Endothelial cell of umbilical vein (primary cell): ENCODE measurements around the gene MRPL4. TPM values are rescaled to one million over a fixed set of nuclear protein-coding genes. Genes with fewer than 3 reads are reported as not detected.

Source experiments
- BruUV-seq: library from RNA; stranded (reverse); fragments of 400-500 nt; replicated peaks from 2 replicates; lab custom pipeline; 2021; lab: Mats Ljungman, UMichigan
- CTCF ChIA-PET: fragments of 300-600, 350-600 bp; sonication (Branson Sonifier 250); formaldehyde crosslinking; loops from one replicate; lab custom pipeline; 2021; ENCODE audit warnings: antibody characterized with exemption, inconsistent platforms; lab: Charles Lee
- POLR2A ChIA-PET: fragments of 300-600, 350-600 bp; sonication (Branson Sonifier 250); formaldehyde crosslinking; loops from one replicate; lab custom pipeline; 2021; ENCODE audit warnings: antibody characterized with exemption, inconsistent platforms; lab: Charles Lee
- DNase-seq: peaks from one replicate; pipeline ENCODE4 v3.0.0-alpha.2; 2011; ENCODE audit warnings: low read depth, low spot score
- FAIRE-seq: peaks from 2 replicates; lab custom pipeline; 2011; peaks lifted over from hg19 to GRCh38; lab: Jason Lieb, UNC
- H2AFZ ChIP-seq: 2 replicates; pipeline ENCODE4 v1.6.0; 2012; ENCODE audit warnings: low read depth, low read length, control low read depth, inconsistent platforms
- H3K27ac ChIP-seq: 2 replicates; pipeline ENCODE4 v1.5.1; 2011; ENCODE audit warnings: low read depth, mild to moderate bottlenecking, control low read depth, low read length, moderate library complexity; ENCODE audit not compliant: insufficient read depth
- H3K27me3 ChIP-seq, 2 experiments: 2 replicates each; pipeline versions ENCODE4 v1.6.0 to v1.6.1; 2011; ENCODE audit warnings: low read length in 2 of 2, mixed read lengths in 1 of 2; ENCODE audit not compliant: control insufficient read depth in 2 of 2, insufficient read depth in 2 of 2
- H3K36me3 ChIP-seq, 2 experiments: 2 replicates in 1 of 2; 3 replicates in 1 of 2; pipeline ENCODE4 v1.5.1; 2011; ENCODE audit warnings: low read length in 2 of 2, mild to moderate bottlenecking in 1 of 2, moderate library complexity in 1 of 2; ENCODE audit not compliant: control insufficient read depth in 2 of 2, insufficient read depth in 2 of 2; ENCODE audit errors: extremely low read depth in 1 of 2
- H3K4me1 ChIP-seq: 3 replicates; pipeline ENCODE4 v1.5.1; 2011; ENCODE audit warnings: mild to moderate bottlenecking, low read length; ENCODE audit not compliant: control insufficient read depth, insufficient read depth; ENCODE audit errors: extremely low read depth
- H3K4me2 ChIP-seq: 2 replicates; pipeline ENCODE4 v1.6.1; 2011; ENCODE audit warnings: low read length, control low read depth, mixed read lengths; ENCODE audit not compliant: insufficient read depth
- H3K4me3 ChIP-seq, 3 experiments: fragments of 200-600 bp in 1 of 3; sonication (generic), shearing (Covaris generic) in 1 of 3; replicated peaks in 1 of 3; 2 replicates each; pipeline ENCODE4 v1.5.1; 2011 to 2016; ENCODE audit warnings: control low read depth in 3 of 3, low read length in 3 of 3, mild to moderate bottlenecking in 2 of 3, inconsistent platforms in 1 of 3, low read depth in 1 of 3, moderate library complexity in 1 of 3; ENCODE audit not compliant: insufficient read depth in 1 of 3
- H3K79me2 ChIP-seq: 2 replicates; pipeline ENCODE4 v1.6.0; 2012; ENCODE audit warnings: low read length, inconsistent platforms; ENCODE audit not compliant: control insufficient read depth, insufficient read depth
- H3K9ac ChIP-seq: replicated peaks from 2 replicates; pipeline ENCODE3; 2011; ENCODE audit warnings: low read length, control low read depth; ENCODE audit not compliant: insufficient read depth; ENCODE audit errors: extremely low read depth
- H3K9me1 ChIP-seq: replicated peaks from 3 replicates; pipeline ENCODE4 v1.6.0; 2011; ENCODE audit warnings: mild to moderate bottlenecking, low read length; ENCODE audit not compliant: control insufficient read depth, insufficient read depth; ENCODE audit errors: extremely low read depth
- H3K9me3 ChIP-seq: replicated peaks from 2 replicates; pipeline ENCODE4 v1.5.1; 2012; ENCODE audit warnings: low read length, inconsistent platforms; ENCODE audit not compliant: control insufficient read depth, insufficient read depth
- H4K20me1 ChIP-seq: replicated peaks from 2 replicates; pipeline ENCODE3; 2011; ENCODE audit warnings: mild to moderate bottlenecking, low read length; ENCODE audit not compliant: control insufficient read depth, insufficient read depth; ENCODE audit errors: extremely low read depth
- EZH2 ChIP-seq: IDR thresholded peaks from 2 replicates; pipeline ENCODE4 v1.6.1; 2012; ENCODE audit warnings: borderline replicate concordance, low read depth, mild to moderate bottlenecking, moderate library complexity, low read length, inconsistent platforms; ENCODE audit not compliant: severe bottlenecking
- FOS ChIP-seq: IDR thresholded peaks from 2 replicates; pipeline ENCODE4 v1.6.1; 2011; ENCODE audit warnings: mild to moderate bottlenecking, low read length, moderate library complexity, borderline replicate concordance; ENCODE audit not compliant: insufficient read depth
- GATA2 ChIP-seq: IDR thresholded peaks from 2 replicates; pipeline ENCODE4 v1.7.0; 2011; ENCODE audit warnings: low read depth, mild to moderate bottlenecking, moderate library complexity, mixed read lengths, low read length; ENCODE audit not compliant: insufficient read length, insufficient read depth
- JUN ChIP-seq: IDR thresholded peaks from 2 replicates; pipeline ENCODE4 v1.6.1; 2011; ENCODE audit warnings: borderline replicate concordance, low read depth; ENCODE audit not compliant: insufficient read length, insufficient read depth
- MYC ChIP-seq: IDR thresholded peaks from one replicate; pipeline ENCODE4 v1.6.1; 2011; ENCODE audit warnings: mild to moderate bottlenecking, low read depth, low read length
- POLR2A ChIP-seq: IDR thresholded peaks from 2 replicates; pipeline ENCODE4 v1.6.1; 2012; ENCODE audit warnings: low read depth, mild to moderate bottlenecking, control low read depth, low read length
- POLR2AphosphoS5 ChIP-seq: IDR thresholded peaks from 2 replicates; pipeline ENCODE4 v1.6.1; 2012; ENCODE audit warnings: low read depth, mild to moderate bottlenecking, control low read depth, low read length, moderate library complexity; ENCODE audit not compliant: insufficient read depth
- dilution Hi-C: fragments of 300-500 bp; cut with MboI; formaldehyde crosslinking; loops from one replicate; pipeline ENCODE4 v1.15.0; 2019; ENCODE audit warnings: low sequenced_read_pairs; ENCODE audit not compliant: extremely low pct_ligation_motif_present
- intact Hi-C: fragments of 100-400 bp; cut with micrococcal nuclease; formaldehyde crosslinking; loops from one replicate; pipeline ENCODE4 v1.10.0; 2022
- polyA plus RNA-seq, 4 experiments: library from polyadenylated mRNA; depleted of rRNA in 3 of 4; stranded (reverse) in 3 of 4; unstranded in 1 of 4; fragments of >200 nt; gene quantifications; 2 replicates each; pipeline versions ENCODE4 v1.2.1 to v1.2.3, GENCODE V29; 2011 to 2012; ENCODE audit warnings: missing spikeins in 1 of 4
- total RNA-seq: library from RNA; stranded (reverse); gene quantifications from 2 replicates; pipeline ENCODE4 v1.2.3, GENCODE V29; 2021
- TF ChIP-seq, protein P1 (sequence below), 2 donors: IDR thresholded peaks; 1 replicate in 1 of 2; 2 replicates in 1 of 2; pipeline ENCODE4 v1.5.1; 2011; ENCODE audit warnings: low read length in 2 of 2, mild to moderate bottlenecking in 2 of 2, moderate library complexity in 2 of 2, control low read depth in 1 of 2, inconsistent platforms in 1 of 2, low read depth in 1 of 2; ENCODE audit not compliant: insufficient read depth in 1 of 2; ENCODE audit errors: extremely low read depth in 1 of 2
- TF ChIP-seq, protein P2 (sequence below): IDR thresholded peaks from 2 replicates; pipeline ENCODE4 v1.6.1; 2011; ENCODE audit not compliant: insufficient read depth, insufficient read length

The MRPL4 gene
- total and polyA plus RNA-seq, 2 donors (not counting 3 experiments of a cell fraction or from before 2014, with no cell fraction given), result 70.4 to 118 TPM

DNA sequence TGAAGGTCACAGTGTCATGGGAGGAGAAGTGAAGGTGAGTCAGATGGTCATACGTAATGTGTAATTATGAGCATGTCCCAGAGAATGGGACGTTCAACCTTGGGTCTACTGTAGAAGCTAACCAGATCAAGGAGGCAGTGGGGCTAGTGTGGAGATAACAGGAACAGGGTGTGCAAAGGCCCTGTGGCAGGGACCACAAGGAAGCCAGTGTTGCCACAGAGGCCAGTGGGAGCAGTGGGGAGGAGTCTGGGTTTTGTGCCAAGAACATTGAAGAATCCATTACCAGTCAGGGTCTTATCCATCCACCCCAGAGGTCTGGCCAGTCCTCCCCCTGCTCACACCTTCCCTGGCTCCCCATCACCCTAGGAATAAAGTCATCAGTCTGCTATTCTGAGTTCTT, 3.3 kb downstream of the MRPL4 start:
- Histone ChIP-seq H3K4me3 (no peak overlapping the region), H3K4me2 (no peak overlapping the region), H3K27me3 (no peaks in the 10 kb centered on the region), H3K9me1 (no peaks in the 10 kb centered on the region), H3K36me3 (peaks cover 6 to 18% of the 10 kb centered on the region in 2 experiments), H3K79me2 (peaks cover 19% of the 10 kb centered on the region), H3K4me1 (peaks cover 8% of the 10 kb centered on the region), H2AFZ (no peak overlapping the region), H4K20me1 (no peaks in the 10 kb centered on the region), H3K9ac (no peak overlapping the region), H3K9me3 (no peaks in the 10 kb centered on the region), H3K27ac (no peak overlapping the region)
- POLR2A ChIA-PET, result no interaction called here
- dilution Hi-C loops (no loop called here), intact Hi-C loops (no loop called here)
- FAIRE-seq (no peak), DNase-seq (no peak)
- CTCF ChIA-PET, result interaction anchor here (6.2 to 10.0 kb wide), 2 partner anchors 14 to 134 kb away, joined by 127 to 606 read pairs; partner anchors contain the start of gene ICAM1
- BruUV-seq, result no TSS peak
- TF ChIP-seq, protein P1, sequence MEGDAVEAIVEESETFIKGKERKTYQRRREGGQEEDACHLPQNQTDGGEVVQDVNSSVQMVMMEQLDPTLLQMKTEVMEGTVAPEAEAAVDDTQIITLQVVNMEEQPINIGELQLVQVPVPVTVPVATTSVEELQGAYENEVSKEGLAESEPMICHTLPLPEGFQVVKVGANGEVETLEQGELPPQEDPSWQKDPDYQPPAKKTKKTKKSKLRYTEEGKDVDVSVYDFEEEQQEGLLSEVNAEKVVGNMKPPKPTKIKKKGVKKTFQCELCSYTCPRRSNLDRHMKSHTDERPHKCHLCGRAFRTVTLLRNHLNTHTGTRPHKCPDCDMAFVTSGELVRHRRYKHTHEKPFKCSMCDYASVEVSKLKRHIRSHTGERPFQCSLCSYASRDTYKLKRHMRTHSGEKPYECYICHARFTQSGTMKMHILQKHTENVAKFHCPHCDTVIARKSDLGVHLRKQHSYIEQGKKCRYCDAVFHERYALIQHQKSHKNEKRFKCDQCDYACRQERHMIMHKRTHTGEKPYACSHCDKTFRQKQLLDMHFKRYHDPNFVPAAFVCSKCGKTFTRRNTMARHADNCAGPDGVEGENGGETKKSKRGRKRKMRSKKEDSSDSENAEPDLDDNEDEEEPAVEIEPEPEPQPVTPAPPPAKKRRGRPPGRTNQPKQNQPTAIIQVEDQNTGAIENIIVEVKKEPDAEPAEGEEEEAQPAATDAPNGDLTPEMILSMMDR (IDR thresholded peaks at IDR 0.05; ENCODE audit: extremely low read depth in 1 of 2, insufficient read depth in 1 of 2, low read depth in 1 of 2, low read length in 2 of 2), result no peak
- TF ChIP-seq, protein P2, sequence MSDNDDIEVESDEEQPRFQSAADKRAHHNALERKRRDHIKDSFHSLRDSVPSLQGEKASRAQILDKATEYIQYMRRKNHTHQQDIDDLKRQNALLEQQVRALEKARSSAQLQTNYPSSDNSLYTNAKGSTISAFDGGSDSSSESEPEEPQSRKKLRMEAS, result no peak
- no peak for TF ChIP-seq FOS
- TF ChIP-seq GATA2, result no peak
- TF ChIP-seq EZH2, result no peak
- no peak for TF ChIP-seq POLR2A
- no peak for TF ChIP-seq POLR2AphosphoS5
- no peak for TF ChIP-seq JUN
- TF ChIP-seq MYC, result no peak
